ENCODE data around the gene ZDHHC22. TPM values are rescaled to one million over a fixed set of nuclear protein-coding genes. Genes with fewer than 3 reads are reported as not detected.

The ZDHHC22 gene
- total RNA-seq, 3 donors from 2014 or later = 1.7 TPM; not detected in 2

DNA sequence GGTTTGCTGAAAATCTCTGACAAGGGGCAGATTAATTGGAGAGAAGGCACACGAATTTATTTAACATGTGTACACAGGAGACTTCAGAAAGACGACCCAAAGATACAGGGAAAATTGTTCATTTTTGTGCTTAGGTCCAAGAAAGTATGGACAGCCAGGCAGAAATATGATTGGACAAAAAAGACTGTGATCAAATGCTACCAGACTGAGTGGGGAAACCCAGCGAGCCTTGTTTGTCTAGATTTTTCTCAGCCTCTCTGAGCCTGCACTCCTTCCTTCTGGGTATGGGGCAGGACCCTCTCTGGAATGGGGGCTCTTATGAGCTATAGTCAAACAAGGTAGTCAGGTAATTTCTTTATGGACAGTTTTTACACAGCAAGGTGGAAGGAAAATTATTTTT is 54.0 kb downstream of the ZDHHC22 start:
- TF ChIP-seq CTCF (IDR thresholded peaks at IDR 0.05) = no peak
- intact Hi-C loops (cut with DNase I, micrococcal nuclease) = no loop called here
- no peak for ATAC-seq

GRCh38 chr14:77086951-77087350 is 54.6 kb downstream of the ZDHHC22 start:
- Histone ChIP-seq H3K4me1 (ENCODE audit: low read depth) (peaks cover 6% of the 10 kb centered on the region), H3K36me3 (ENCODE audit: low read depth) (no peaks in the 10 kb centered on the region), H3K9me3 (peaks cover 15% of the 10 kb centered on the region), H3K4me3 (no peak overlapping the region)
- ATAC-seq (no peak), DNase-seq (no peak)
- intact Hi-C loops (cut with DNase I, micrococcal nuclease) = no loop called here
- no peak for TF ChIP-seq CTCF (IDR thresholded peaks at IDR 0.05)

More for the DNA sequence above, 54.0 kb downstream of the ZDHHC22 start:
- peaks cover 6% of the 10 kb centered on the region for H3K4me1 ChIP-seq (ENCODE audit: low read depth)
- H3K9me3 ChIP-seq = peaks cover 19% of the 10 kb centered on the region
- no peaks in the 10 kb centered on the region for H3K36me3 ChIP-seq (ENCODE audit: low read depth)
- no peak overlapping the region for H3K4me3 ChIP-seq
- no peak for DNase-seq

GRCh38 chr14:77086017-77086727 is 55.4 kb downstream of the ZDHHC22 start:
- TF ChIP-seq CTCF (IDR thresholded peaks at IDR 0.05) = no peak
- H3K4me3 ChIP-seq = no peak overlapping the region
- peaks cover 6% of the 10 kb centered on the region for H3K4me1 ChIP-seq (ENCODE audit: low read depth)
- intact Hi-C loops (cut with DNase I, micrococcal nuclease) = no loop called here
- peaks cover 7% of the 10 kb centered on the region for H3K9me3 ChIP-seq
- H3K36me3 ChIP-seq (ENCODE audit: low read depth) = no peaks in the 10 kb centered on the region
- DNase-seq (no peak), ATAC-seq (no peak)

- intact Hi-C loops (cut with DNase I, micrococcal nuclease) = no loop called here
- no peak for TF ChIP-seq CTCF (IDR thresholded peaks at IDR 0.05)
- Histone ChIP-seq H3K9me3 (peaks cover under 1% of the 10 kb centered on the region), H3K36me3 (ENCODE audit: low read depth) (no peaks in the 10 kb centered on the region), H3K4me3 (no peak overlapping the region), H3K4me1 (ENCODE audit: low read depth) (peaks cover 6% of the 10 kb centered on the region)
- ATAC-seq (no peak), DNase-seq (no peak)
Measured at GRCh38 chr14:77085538-77085937, 56.1 kb downstream of the ZDHHC22 start.

GRCh38 chr14:77084985-77085384 is 56.6 kb downstream of the ZDHHC22 start:
- intact Hi-C loops (cut with DNase I, micrococcal nuclease) = no loop called here
- peaks cover 6% of the 10 kb centered on the region for H3K4me1 ChIP-seq (ENCODE audit: low read depth)
- ATAC-seq (no peak), DNase-seq (no peak)
- no peaks in the 10 kb centered on the region for H3K36me3 ChIP-seq (ENCODE audit: low read depth)
- H3K4me3 ChIP-seq = no peak overlapping the region
- no peaks in the 10 kb centered on the region for H3K9me3 ChIP-seq
- TF ChIP-seq CTCF (IDR thresholded peaks at IDR 0.05) = no peak
